ENCODE measurements around the gene CFHR1. TPM values are rescaled to one million over a fixed set of nuclear protein-coding genes. Genes with fewer than 3 reads are reported as not detected.
"Not testable (repeated sequence)": the region's sequence is repeated elsewhere in the genome, so short reads cannot be mapped to it uniquely, and the experiment has no call there.

Gene CFHR1
- polyA plus RNA-seq, 1 donor from 2014 or later, result not detected

DNA sequence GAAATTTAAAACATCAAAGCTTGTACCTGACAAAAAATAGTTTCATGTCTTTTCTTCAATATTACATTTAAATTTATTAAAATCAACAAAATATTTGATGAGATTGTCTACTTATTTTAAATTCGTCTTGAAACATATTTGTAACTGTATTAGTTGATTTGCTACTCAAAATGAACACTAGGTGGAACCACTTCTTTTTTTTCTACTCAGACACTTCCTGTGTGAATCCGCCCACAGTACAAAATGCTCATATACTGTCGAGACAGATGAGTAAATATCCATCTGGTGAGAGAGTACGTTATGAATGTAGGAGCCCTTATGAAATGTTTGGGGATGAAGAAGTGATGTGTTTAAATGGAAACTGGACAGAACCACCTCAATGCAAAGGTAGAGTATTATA is 8.3 kb downstream of the CFHR1 start:
- H2AFZ ChIP-seq (ENCODE audit: low read depth, low read length); H3K4me2 ChIP-seq (ENCODE audit: low read length); H3K27me3 ChIP-seq (ENCODE audit: insufficient read depth, low read depth, low read length); H3K36me3 ChIP-seq (ENCODE audit: insufficient read depth, low read length); H4K20me1 ChIP-seq (ENCODE audit: insufficient read depth); H3K79me2 ChIP-seq (replicated peaks; ENCODE audit: insufficient read depth, low read length); H3K4me3 ChIP-seq (ENCODE audit: low read length); H3K27ac ChIP-seq (ENCODE audit: low read length); H3K9me2 ChIP-seq (ENCODE audit: insufficient read depth, low read length); H3K9ac ChIP-seq (ENCODE audit: low read length); H3F3A ChIP-seq (ENCODE audit: insufficient read depth, low read length, poor library complexity, severe bottlenecking); H3K9me3 ChIP-seq (ENCODE audit: low read length): not testable (repeated sequence)
- TF ChIP-seq, protein P1, sequence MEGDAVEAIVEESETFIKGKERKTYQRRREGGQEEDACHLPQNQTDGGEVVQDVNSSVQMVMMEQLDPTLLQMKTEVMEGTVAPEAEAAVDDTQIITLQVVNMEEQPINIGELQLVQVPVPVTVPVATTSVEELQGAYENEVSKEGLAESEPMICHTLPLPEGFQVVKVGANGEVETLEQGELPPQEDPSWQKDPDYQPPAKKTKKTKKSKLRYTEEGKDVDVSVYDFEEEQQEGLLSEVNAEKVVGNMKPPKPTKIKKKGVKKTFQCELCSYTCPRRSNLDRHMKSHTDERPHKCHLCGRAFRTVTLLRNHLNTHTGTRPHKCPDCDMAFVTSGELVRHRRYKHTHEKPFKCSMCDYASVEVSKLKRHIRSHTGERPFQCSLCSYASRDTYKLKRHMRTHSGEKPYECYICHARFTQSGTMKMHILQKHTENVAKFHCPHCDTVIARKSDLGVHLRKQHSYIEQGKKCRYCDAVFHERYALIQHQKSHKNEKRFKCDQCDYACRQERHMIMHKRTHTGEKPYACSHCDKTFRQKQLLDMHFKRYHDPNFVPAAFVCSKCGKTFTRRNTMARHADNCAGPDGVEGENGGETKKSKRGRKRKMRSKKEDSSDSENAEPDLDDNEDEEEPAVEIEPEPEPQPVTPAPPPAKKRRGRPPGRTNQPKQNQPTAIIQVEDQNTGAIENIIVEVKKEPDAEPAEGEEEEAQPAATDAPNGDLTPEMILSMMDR (IDR thresholded peaks at IDR 0.05; ENCODE audit: poor library complexity, severe bottlenecking), result peak; percentile 44
- TF ChIP-seq SMC3 (conservative IDR thresholded peaks at IDR 0.05; ENCODE audit: poor library complexity), result peak; percentile 25

GRCh38 chr1:196849613-196850492 is 30.3 kb downstream of the CFHR1 start:
- not testable (repeated sequence) for H3K9me3 ChIP-seq (ENCODE audit: low read length); H4K20me1 ChIP-seq (ENCODE audit: insufficient read depth); H3K9ac ChIP-seq (ENCODE audit: low read length); H3K27me3 ChIP-seq (ENCODE audit: insufficient read depth, low read depth, low read length); H3F3A ChIP-seq (ENCODE audit: insufficient read depth, low read length, poor library complexity, severe bottlenecking); H3K27ac ChIP-seq (ENCODE audit: low read length); H3K4me2 ChIP-seq (ENCODE audit: low read length); H3K79me2 ChIP-seq (replicated peaks; ENCODE audit: insufficient read depth, low read length); H3K9me2 ChIP-seq (ENCODE audit: insufficient read depth, low read length); H3K36me3 ChIP-seq (ENCODE audit: insufficient read depth, low read length); H2AFZ ChIP-seq (ENCODE audit: low read depth, low read length); H3K4me3 ChIP-seq (ENCODE audit: low read length)

DNA sequence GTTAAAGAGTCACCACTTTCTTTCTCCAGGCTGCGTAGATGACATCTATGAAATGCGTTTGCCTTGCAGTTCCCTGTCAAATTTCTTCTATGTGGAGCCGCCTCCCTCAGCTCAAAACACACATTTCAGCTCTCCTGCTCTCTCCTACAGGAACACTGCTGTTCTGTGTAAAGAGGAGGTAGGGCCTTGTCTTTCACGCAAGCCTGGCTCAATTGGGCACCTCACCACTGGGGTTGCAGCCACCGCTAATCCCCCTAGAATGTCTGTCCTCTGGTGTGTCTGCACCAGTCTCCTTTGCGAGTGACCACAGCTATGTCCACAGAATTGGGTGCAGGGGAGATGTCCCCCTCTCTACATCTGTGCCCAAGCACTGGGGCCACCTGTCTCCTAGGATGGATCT is 36.5 kb downstream of the CFHR1 start:
- H3K9me3 ChIP-seq (ENCODE audit: low read length), result no peaks in the 10 kb centered on the region
- no peak overlapping the region for H3K27ac ChIP-seq (ENCODE audit: low read length)
- no peaks in the 10 kb centered on the region for H3K79me2 ChIP-seq (replicated peaks; ENCODE audit: insufficient read depth, low read length)
- H3K27me3 ChIP-seq (ENCODE audit: insufficient read depth, low read depth, low read length), result no peaks in the 10 kb centered on the region
- H3K9me2 ChIP-seq (ENCODE audit: insufficient read depth, low read length), result no peaks in the 10 kb centered on the region
- TF ChIP-seq MXI1 (conservative IDR thresholded peaks at IDR 0.05; ENCODE audit: poor library complexity, severe bottlenecking) (no peak), REST (IDR thresholded peaks at IDR 0.05; ENCODE audit: borderline replicate concordance) (no peak), TAF1 (IDR thresholded peaks at IDR 0.05; ENCODE audit: low read depth) (no peak), SMC3 (conservative IDR thresholded peaks at IDR 0.05; ENCODE audit: poor library complexity) (no peak), POLR2AphosphoS5 (IDR thresholded peaks at IDR 0.05) (no peak), EP300 (conservative IDR thresholded peaks at IDR 0.05; ENCODE audit: poor library complexity, severe bottlenecking) (no peak), EZH2 (IDR thresholded peaks at IDR 0.05; ENCODE audit: borderline replicate concordance, insufficient read depth, low read length, poor library complexity, severe bottlenecking) (no peak), RAD21 (conservative IDR thresholded peaks at IDR 0.05) (no peak)
- TF ChIP-seq, protein P1 (IDR thresholded peaks at IDR 0.05; ENCODE audit: poor library complexity, severe bottlenecking), result no peak
- no peak overlapping the region for H3K4me2 ChIP-seq (ENCODE audit: low read length)
- no peak overlapping the region for H3K9ac ChIP-seq (ENCODE audit: low read length)
- H2AFZ ChIP-seq (ENCODE audit: low read depth, low read length), result no peak overlapping the region
- no peaks in the 10 kb centered on the region for H3K36me3 ChIP-seq (ENCODE audit: insufficient read depth, low read length)
- H3F3A ChIP-seq (ENCODE audit: insufficient read depth, low read length, poor library complexity, severe bottlenecking), result no peaks in the 10 kb centered on the region
- H4K20me1 ChIP-seq (ENCODE audit: insufficient read depth), result no peaks in the 10 kb centered on the region
- H3K4me3 ChIP-seq (ENCODE audit: low read length), result no peak overlapping the region

Measured in neural cell (in vitro differentiated cells).